ENCODE results near the gene NCSTN.

The NCSTN gene

GRCh38 chr1:160407839-160408801 lies 64.9 kb downstream of the NCSTN start:
- no peak for DNase-seq

All from T-helper 2 cell (primary cell).